CD4-positive, alpha-beta T cell treated with Interleukin-1 beta for 1 hour (primary cell): ENCODE results near the gene OR12D2.
"Not testable (repeated sequence)": the region's sequence is repeated elsewhere in the genome, so short reads cannot be mapped to it uniquely, and the experiment has no call there.

ENCODE experiments used
- DNase-seq, 2 donors: peaks; one replicate each; pipeline ENCODE4 v3.0.0-alpha.2; 2020 to 2022

The OR12D2 gene, protein sequence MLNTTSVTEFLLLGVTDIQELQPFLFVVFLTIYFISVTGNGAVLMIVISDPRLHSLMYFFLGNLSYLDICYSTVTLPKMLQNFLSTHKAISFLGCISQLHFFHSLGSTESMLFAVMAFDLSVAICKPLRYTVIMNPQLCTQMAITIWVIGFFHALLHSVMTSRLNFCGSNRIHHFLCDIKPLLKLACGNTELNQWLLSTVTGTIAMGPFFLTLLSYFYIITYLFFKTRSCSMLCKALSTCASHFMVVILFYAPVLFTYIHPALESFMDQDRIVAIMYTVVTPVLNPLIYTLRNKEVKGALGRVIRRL

DNA sequence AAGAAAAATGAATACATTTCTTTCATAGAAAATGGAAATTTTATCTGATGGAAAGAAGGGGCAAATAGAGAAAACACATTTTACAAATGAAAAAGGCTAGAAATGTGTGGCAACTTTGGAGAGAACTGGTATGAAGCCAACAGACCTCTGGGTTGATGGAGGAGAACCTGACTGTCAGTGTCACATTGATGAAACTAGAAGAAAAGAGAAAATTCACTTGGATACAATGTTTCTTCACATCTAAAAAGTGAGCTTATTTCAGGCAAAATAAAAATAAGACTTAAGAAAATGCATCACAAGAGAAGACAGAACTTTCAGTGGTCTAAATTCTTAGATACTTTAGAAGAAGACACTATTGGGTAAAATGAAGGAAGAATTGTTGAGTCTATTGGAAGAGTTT lies at the start of gene OR12D2:
Gene OR12D2 (plus strand): TSS at position 301 of the 400 bp plus-strand sequence. CDS start 1,069 bp downstream, outside the sequence.
- no peak for DNase-seq

DNA sequence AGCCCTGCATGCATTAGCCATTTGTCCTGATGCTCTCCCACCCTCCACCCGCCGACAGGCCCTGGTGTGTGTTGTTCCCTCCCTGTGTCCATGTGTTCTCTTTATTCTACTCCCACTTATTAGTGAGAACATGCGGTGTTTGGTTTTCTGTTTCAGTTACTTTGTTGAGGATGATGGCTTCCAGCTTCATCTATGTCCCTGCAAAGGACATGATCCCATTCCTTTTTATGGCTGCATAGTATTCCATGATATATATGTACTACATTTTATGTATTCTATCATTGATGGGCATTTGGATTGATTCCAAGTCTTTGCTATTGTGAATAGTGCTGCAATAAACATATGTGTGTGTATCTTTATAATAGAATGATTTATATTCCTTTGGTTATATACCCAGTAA lies 46.1 kb upstream of the OR12D2 start:
- not testable (repeated sequence) for DNase-seq

DNA sequence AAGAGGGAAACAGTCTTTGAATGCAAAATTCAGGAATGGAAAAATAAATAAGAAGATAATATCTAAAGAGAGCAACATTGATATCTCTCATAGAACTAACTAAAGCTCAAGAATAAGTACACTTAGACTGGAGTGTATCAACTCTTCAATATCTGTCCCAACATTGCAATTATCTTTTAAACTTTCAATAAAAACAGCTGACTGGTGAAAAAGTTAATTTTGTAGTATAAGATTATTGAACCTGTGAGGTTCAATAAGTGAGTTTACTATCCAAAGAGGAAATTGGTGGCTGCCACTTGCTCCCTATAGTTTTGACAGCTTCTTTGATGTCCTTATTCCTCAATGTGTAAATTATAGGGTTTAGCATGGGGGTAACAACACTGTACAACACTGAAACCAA lies 40.5 kb upstream of the OR12D2 start:
- DNase-seq = no peak

DNA sequence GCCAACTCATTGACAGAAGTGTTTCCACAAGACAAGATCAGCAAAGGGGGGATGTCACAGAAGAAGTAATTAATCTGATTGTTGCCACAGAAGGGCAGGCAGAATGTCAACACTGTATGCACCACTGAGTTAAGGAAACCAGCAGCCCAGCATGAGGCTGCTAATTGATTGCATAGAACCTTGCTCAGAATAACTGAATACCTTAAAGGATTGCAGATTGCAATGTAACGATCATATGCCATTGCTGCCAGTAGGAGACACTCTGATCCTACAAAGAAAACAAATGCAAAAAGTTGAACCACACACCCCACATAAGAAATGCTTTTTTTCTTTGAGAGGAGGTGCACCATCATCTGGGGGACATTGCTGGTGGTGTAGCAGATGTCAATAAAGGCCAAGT lies 39.8 kb upstream of the OR12D2 start:
- no peak for DNase-seq

DNA sequence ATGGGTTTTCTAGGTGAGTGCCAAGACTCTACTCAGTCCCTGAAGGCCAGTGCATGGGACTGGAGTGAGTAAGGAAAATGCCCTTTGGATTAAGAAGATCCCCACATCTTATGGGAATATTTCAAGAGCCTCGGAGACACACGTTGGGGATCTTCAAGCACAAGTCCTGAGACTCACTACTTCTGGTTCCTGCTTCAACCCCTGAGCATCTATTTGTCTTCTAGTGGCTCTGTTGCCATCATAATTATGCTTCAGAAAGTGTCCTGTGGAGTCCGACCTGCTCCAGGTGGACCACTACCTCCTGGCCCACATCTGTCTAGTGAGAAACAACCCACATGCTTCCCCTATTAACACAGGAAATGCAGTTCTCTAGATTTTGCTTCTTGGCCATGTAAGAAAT lies 26.7 kb upstream of the OR12D2 start, which contains the start of gene OR5V1:
Gene OR5V1 (minus strand): TSS at position 101 of the 400 bp plus-strand sequence. CDS start 12,670 bp downstream, outside the sequence.
- DNase-seq = no peak

DNA sequence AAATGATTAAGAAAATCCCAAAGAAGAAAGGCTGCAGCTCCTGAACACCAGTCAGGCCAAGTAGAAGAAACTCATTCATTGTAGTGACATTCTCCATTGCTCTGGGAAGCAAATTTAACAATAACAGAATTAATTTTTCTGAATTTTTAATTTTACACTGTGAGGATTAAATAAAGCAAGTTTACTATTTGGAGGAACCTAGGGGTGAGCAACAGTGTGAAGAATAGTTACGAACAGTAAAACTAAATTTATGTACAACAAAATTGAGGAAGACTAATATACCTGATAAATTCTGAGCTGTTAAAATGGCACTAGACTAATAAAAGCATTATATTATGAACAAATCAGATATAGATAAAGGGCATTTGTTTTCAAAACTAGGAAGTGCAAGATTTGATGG lies 20.2 kb upstream of the OR12D2 start, which contains the start of gene OR12D3:
Gene OR12D3 (minus strand): TSS at position 101 of the 400 bp plus-strand sequence. CDS start 4 bp downstream, at position 97.
- DNase-seq = no peak

DNA sequence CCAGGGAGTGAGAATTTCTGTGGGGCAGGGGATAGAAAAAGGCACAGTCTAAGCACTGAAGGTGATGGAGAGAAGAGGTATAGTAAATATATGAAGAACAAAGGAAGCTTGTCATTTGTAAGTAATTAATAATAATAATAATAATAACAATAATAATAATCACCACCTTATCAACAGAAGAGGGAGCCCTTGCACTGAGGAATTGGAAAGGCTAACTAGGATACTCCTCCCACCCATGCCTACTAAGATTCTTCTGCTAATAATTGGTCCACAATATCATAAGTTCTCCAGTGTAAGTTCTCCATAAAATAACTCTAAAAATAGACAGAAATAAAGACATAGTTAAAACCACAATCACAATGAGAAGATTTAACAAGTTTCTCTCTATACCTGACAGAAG lies 19.4 kb upstream of the OR12D2 start:
- no peak for DNase-seq

DNA sequence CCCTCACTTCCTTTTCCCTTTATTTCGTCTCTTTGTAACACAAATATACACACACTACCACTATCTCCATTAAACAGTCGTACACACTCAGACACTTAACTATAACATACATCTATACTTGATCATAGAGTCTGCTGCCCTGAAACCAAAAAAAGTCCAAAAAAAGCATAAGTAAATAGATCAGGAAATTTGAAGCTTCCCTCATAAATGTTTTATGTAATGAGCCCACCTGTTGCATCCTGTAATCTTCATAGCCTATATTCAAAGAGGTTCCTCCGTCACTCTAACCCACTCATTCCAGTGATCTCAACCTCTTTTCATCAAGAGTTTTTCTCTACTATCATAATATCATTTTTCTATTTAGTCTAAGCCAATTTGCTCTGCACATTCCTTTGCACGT lies 6.9 kb upstream of the OR12D2 start:
- no peak for DNase-seq

DNA sequence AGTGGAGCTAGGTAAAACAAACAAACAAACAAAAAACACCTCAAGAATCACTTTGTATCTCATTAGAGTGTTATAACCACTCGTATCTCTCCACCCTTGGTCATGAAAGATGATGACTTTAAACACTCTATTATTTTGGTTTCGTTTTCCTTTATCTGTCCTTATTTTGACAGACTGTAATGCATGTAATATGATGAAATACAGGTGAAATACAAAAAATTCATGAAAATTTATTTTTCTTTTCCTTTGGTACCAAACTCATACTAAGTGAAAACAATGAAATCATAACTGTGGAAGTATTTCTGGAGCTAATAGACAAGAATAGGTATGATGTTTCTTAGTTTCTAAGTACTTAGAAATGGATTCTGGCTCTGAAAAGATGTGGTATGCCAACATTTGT lies 4.1 kb downstream of the OR12D2 start:
- DNase-seq = no peak

DNA sequence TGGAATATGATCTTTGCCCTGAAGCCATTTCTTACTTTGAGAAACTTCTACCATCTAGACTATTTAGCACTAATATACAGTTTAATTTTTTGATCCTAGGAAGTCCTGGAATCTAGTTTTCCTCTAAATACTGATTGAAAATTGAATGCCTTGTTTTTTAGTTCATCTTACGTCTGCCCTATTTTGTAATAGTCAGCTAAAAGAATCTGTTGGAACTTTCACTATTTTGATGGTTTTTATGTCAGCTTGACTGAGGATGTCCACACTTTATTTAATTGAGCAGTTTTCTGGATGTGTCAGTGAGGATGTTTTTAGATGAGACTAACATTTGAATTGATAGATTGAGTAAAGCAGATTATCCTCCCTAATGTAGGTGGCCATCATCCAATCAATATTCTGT lies 8.4 kb downstream of the OR12D2 start:
- no peak for DNase-seq

DNA sequence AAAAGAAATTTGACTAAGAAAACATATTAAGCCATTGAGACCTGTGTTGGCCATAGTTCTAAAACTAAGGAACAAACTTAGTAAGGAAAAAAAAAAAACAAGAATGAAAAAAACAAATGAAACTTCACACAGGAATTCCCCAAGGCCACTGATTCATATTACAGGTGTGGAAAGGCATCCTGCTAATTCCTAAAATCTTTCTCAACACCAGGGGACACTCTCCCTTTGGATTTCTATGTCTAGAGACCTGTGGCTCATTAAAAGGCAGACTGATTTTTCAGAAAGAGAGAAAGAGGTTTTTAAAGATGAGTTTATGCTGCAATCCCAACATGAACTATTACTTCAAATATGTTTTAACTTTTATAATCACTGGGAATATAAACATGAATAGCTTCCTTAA lies 19.2 kb downstream of the OR12D2 start, which contains the start of gene OR12D1:
Gene OR12D1 (plus strand): TSS at position 341 of the 400 bp plus-strand sequence.
- no peak for DNase-seq

DNA sequence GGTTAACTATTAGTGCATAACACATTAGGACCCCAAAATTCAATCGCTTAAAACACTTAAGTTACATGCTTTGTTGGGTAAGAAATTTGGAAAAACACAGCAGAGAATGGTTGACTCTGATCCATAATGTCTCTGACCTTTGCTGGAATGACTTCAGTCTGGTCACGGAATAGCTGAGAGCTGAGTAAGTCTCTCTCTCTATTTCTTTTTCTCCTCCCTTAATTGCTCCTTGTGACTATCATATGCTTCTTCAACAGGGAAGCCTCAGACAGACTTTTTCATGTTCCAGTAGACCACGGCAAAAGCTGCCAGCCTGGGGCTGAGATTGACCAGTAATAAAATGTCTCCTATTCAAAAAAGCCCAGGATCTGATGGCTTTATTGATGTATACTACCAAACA lies 24.1 kb downstream of the OR12D2 start:
- no peak for DNase-seq

DNA sequence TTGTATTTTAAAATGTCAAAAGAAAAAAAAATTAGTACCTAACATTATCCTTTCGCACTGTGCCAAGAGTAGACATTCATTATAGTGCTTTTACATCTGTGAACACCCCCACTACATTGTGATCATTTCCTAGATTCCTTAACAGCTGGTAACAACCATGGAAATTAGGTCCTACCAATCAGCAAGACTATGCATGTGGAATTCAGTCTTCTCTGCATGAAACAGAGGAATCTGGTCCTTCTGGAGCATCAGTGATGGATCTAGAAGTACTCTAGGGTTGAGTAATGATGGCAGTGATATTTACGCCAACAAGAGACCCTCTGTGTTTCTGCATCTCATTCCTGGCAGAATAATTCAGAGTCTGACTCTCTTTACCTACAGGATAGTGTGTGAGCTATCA lies 28.7 kb downstream of the OR12D2 start:
- no peak for DNase-seq

DNA sequence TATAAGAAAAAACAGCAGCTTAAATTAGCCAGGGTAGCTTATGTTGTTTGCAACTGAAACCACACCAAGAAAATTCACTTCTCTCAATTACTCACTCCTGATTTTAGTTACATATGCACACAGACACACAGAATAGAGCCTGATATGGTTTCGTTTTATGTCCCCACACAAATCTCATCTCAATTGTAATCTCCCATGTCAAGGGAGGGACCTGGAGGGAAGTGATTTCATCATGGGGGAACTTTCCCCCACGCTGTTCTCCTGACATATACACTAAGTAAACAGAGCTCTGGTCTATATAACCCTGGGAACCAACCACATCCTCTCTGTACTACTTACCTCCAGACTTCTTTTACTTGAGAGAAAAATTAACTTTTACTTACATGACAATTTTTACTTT lies 29.1 kb downstream of the OR12D2 start:
- no peak for DNase-seq

DNA sequence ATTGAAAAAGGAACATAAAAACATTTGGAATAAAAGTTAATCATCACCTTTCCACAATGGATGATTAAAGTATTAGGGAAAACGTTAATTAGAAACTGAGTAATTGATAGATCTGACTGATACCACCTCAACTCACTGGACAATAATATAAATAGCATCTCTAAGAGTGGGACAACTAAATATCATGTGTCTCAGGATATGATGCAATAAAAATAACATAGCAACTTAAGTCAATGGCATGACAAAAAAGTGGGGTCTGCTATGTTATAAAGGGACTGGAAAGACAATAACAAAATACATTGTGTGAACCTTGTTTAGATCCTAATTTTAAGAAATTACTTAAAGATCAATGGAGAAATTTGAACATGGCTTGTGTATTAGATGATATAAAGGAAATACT lies 29.6 kb downstream of the OR12D2 start:
- DNase-seq = no peak

DNA sequence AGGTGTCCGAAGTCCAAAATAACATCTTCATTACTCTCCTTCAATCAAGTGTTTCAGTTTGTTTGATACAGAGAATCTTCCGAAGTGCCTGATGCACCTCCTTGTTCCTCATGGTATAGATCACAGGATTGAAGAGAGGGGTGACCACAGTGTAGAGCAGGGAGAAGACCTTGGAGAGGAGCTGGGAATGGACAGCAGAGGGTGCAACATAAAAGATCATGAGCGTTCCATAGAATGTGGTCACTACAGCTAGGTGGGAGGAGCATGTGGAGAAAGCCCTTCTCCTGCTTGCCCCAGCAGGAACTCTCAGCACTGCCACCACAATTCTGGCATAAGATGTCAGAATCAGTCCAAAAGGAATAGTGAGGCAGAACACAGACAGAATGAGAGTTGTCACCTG lies 31.2 kb downstream of the OR12D2 start:
- DNase-seq = no peak

DNA sequence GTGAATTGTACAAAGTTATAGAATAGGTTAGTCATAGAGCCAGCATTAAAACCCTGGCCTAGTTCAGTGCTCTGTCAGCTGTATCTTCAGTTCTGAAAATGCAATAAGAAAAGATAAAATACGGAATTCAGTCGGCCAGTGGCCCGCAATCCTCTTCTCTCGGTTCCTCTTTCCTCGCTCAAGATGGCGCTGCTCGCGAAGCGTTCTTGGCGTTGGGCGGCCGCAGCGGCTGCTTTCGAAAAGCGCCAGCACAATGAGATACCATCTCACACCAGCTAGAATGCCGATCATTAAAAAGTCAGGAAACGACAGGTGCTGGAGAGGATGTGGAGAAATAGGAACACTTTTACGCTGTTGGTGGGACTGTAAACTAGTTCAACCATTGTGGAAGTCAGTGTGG lies 41.3 kb downstream of the OR12D2 start:
- not testable (repeated sequence) for DNase-seq

DNA sequence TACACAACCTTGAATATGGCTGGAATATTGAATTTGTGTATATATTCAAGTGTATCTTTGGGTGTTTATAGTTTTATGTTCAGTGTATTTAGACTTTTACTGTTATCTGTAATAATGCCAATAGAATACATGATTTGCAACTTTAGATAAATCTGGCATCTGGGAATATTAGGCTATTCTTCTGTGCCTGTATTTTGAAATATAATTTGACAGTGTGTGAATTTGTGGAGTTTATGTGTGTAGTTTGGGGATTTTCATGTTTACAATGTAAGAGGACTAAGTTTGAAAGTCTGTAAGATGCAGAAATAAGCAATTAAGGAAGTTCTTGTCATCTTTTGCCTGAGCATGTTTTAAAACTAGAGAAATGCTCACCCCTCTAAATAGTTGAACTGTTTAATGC lies 43.6 kb downstream of the OR12D2 start, which contains the start of gene OR10C1:
Gene OR10C1 (plus strand): TSS at position 301 of the 400 bp plus-strand sequence. CDS start 710 bp downstream, outside the sequence.
- no peak for DNase-seq

DNA sequence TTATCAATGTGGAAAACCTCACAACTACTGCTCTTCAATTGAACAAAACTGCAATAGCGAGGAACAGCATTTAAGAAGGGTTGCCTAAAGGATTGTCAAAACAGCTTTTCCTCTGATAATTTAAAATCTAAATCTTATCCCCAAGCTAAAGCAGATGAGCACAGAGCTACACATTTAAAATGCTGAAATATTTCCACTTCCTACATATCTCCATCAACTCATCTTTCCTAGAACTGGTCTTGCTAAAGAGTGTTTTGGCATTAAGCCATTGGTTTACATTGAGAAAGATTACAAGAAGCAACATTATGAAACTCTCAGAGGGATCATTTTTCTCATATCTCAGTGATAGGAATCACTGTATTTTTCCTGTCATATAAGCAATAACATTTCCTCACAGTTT lies 47.3 kb downstream of the OR12D2 start:
- no peak for DNase-seq

DNA sequence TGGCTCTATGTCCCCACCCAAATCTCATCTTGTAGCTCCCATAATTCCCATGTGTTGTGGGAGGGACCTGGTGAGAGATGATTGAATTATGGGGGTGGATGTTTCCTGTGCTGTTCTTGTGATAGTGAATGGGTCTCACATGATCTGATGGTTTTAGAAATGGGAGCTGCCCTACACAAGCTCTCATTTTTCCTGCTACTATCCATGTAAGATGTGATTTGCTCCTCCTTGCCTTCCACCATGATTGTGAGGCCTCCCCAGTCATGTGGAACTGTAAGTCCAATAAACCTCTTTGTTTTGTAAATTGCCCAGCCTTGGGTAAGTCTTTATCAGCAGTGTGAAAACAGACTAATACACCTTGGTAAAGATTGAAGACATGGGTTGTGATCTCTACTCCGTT lies 48.6 kb downstream of the OR12D2 start:
- not testable (repeated sequence) for DNase-seq
